Activated CD8-positive, alpha-beta memory T cell treated with anti-CD3 and anti-CD28 coated beads, Interleukin-2, amount 50 U/mL, for 24 hours (primary cell): Measurements from ENCODE around the gene HIP1R.
"Not testable (repeated sequence)": the region's sequence is repeated elsewhere in the genome, so short reads cannot be mapped to it uniquely, and the experiment has no call there.

Source experiments
- DNase-seq: peaks from one replicate; pipeline ENCODE4 v3.0.0-alpha.2; 2020; ENCODE audit errors: extremely low read depth

Gene HIP1R, protein sequence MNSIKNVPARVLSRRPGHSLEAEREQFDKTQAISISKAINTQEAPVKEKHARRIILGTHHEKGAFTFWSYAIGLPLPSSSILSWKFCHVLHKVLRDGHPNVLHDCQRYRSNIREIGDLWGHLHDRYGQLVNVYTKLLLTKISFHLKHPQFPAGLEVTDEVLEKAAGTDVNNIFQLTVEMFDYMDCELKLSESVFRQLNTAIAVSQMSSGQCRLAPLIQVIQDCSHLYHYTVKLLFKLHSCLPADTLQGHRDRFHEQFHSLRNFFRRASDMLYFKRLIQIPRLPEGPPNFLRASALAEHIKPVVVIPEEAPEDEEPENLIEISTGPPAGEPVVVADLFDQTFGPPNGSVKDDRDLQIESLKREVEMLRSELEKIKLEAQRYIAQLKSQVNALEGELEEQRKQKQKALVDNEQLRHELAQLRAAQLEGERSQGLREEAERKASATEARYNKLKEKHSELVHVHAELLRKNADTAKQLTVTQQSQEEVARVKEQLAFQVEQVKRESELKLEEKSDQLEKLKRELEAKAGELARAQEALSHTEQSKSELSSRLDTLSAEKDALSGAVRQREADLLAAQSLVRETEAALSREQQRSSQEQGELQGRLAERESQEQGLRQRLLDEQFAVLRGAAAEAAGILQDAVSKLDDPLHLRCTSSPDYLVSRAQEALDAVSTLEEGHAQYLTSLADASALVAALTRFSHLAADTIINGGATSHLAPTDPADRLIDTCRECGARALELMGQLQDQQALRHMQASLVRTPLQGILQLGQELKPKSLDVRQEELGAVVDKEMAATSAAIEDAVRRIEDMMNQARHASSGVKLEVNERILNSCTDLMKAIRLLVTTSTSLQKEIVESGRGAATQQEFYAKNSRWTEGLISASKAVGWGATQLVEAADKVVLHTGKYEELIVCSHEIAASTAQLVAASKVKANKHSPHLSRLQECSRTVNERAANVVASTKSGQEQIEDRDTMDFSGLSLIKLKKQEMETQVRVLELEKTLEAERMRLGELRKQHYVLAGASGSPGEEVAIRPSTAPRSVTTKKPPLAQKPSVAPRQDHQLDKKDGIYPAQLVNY

DNA sequence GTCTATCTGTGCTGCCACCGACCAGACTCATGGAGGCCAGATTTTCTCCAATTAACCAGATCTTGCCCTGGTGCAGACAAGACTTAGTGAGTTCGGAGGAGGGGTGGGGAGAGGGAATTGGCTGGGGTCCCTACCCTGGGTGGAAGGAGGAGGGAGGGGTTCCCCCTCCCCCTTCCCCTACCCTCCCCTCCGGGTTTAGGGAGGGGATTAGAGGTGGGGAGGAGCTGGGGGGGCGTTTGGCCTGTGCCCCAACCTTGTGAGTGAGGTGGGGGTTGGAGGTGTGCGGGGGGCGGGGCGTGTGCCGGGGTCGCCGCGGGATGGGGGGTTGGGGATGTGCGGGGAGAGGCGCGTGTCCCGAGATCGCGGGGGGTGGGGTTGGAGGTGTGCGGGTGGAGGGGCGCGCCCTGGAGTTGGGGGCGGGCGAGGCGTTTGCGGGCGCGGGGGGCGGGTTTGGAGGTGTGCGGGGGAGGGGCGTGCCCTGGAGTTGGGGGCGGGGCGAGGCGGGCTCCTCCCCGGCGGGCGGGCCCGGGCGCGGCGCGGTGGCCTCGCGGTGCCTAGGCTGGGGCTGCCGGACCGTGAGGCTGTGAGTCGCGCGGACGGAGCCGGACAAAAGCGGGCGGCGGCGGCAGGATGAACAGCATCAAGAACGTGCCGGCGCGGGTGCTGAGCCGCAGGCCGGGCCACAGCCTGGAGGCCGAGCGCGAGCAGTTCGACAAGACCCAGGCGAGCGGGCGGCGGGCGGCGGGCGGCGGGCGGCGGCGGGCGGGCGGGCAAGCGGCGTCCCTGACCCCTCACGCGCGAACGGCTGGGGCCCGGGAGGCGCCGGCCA is at the start of gene HIP1R:
Gene HIP1R, plus strand, starts transcription at position 537 of the 829 bp plus-strand sequence. Its CDS starts 94 bp downstream, at position 631.
- no peak for DNase-seq

GRCh38 chr12:122785503-122785902 is 49.8 kb upstream of the HIP1R start:
- DNase-seq: no peak

DNA sequence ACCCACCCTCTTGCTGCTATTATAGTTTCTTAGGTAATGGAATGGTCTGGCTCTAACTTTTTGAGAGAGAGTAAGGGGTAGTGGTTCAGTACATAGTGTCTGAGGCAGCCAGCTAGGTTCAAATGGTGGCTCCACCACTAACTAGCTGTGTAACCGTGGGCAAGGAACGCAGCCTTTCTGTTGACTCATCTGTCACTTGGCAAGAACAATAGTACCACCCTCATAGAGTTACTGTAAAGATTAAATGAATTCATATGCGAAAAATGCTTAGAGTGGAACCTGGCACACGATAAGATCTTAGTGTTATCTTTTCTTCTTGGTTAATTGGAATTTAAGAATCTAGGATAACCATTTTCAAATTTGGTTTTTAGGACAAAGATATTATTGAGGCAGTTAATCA is 46.9 kb upstream of the HIP1R start:
- no peak for DNase-seq

- DNase-seq: no peak
Measured at GRCh38 chr12:122789637-122790036, 45.6 kb upstream of the HIP1R start.

GRCh38 chr12:122790393-122791075 is 44.7 kb upstream of the HIP1R start:
- DNase-seq: no peak

DNA sequence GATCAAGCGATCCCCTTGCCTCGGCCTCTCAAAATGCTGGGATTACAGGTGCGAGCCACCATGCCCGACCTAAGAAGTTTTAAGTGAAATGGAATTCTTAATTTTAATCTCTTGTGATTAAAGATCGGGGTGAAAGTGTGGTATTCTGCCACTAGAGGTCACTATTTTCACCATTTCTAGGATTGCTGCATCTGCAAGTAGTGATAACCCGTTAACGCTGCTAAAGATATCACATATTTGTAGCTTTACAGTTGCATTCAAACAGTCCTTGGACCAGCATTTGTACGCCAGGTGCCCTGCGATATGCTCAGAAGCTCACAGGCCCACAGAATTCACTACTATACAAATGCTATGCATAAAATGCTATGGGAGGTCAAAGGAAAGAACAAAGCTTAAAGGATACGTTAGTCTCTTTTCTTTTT is 41.6 kb upstream of the HIP1R start:
- no peak for DNase-seq

GRCh38 chr12:122795807-122796206 is 39.5 kb upstream of the HIP1R start:
- DNase-seq: no peak

GRCh38 chr12:122799641-122800243 is 35.5 kb upstream of the HIP1R start:
- DNase-seq: no peak

- no peak for DNase-seq
Measured at GRCh38 chr12:122803937-122804336, 31.3 kb upstream of the HIP1R start.

GRCh38 chr12:122804957-122805356 is 30.3 kb upstream of the HIP1R start:
- not testable (repeated sequence) for DNase-seq

DNA sequence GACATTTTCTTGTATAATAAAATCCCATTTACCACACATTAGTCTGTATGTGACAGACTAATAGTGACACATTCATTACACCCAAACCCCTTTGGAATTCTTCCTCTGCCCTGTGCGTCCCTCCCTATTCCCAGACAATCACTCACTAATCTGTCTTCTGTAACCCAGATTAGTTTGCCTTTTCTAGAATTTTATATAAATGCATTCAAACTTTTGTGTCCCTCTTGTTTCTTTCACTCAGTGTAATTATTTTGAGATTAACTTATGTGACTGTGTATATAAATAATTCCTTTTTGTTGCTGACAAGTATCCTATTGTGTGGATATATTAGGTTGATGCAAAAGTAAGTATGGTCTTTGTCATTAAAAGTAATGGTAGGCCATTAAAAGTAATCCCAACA is 27.6 kb upstream of the HIP1R start:
- DNase-seq: no peak

- no peak for DNase-seq
Measured at GRCh38 chr12:122811777-122812176, 23.5 kb upstream of the HIP1R start.

DNA sequence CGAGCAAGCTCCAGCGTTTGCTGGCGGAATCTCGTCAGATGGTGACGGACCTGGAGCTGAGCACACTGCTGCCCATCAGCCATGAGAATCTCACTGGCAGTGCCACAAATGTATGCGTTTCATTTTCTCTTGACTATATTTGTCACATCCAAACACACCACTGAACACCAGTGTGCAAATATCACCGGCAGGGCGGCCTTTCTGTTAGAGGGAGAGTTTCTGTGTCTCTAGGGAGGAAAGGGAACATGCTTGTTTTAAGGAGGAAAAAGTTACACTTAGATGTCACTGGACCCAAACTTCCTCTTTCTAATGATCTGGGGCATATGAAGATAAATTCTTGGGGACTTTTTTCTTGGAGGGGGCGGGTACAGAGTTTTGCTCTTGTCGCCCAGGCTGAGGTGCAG is 21.9 kb upstream of the HIP1R start:
- DNase-seq: no peak

- DNase-seq: no peak
Measured at GRCh38 chr12:122819209-122819785, 16.0 kb upstream of the HIP1R start.

GRCh38 chr12:122820138-122820537 is 15.1 kb upstream of the HIP1R start:
- no peak for DNase-seq

DNA sequence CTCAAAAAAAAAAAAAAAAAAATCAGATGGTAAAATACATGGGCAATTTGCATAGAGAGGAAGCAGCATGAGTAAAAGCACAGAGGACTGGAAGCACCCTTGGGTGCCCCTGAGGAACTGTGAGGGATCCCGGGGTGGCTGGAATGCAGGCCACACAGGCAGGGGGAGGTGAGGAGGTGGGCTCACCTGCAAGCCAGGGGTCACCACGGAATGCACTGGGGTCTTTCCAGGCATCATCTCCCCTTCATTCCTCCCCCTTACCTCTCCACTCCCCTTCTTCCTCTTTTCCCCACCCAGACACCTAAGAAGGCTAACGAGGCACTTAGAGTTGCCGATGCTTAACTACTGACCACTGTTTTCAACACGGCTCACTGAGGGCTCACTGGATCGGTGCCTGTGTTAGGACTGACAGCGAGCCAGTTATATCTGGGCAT is 14.4 kb upstream of the HIP1R start:
- DNase-seq: no peak

GRCh38 chr12:122823429-122823828 is 11.8 kb upstream of the HIP1R start:
- no peak for DNase-seq

DNA sequence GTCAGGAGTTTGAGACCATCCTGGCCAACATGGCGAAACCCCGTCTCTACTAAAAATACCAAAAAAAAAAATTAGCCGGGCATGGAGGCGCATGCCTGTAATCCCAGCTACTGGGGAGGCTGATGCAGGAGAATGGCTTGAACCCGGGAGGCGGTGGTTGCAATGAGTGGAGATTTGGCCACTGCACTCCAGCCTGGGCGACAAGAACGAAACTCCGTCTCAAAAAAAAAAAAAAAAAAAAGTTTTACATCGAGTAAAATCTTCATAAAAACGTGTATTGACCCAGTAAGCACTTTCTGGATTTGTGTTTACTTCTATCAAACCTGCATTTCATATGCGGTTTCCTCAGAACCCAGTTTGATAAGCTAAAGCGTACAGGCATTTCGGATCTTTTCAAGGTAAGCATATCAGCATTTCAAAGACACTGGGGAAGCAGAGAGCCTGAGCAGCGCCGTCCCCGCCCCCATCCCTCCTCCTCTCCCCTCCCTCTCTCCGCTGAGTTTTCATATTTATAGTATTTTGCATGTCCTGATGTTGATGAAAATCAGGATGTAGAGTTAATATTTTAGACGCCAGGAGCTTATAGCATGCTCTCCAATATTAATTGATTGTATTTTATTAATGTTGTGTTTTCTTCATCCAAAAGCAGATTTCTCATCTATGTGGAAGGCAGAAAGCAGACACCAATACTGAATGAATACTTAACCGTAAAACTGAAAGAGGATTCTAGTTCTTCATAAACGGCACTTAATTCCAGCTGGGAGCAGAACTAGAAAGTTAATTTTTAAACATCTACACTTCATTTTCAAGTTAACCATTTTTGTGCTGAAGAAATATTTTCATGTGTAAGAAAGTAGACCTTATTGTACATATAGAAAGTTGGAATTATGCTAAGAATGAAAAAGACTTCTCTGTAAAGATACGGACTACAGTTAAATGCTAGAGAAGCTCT is 9.2 kb upstream of the HIP1R start:
- no peak for DNase-seq

DNA sequence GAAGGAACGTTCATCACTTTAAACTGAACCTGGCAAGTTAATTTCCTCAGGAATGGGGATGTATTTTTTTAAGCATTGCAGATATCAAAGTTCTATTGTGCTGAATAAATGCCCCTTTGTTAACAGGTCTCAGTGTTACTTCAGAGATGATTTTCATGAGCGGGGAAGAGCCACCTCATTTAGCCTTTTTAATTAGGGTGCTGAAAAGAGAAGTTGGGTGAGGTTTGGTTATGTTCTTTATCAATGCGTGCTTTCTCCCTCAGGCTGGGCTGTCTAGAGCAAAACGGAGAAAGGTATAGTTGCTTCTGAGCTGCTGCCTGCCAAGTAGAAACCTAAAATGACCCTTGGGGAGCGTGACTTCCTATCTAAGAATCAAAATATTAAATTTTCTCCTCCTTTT is 8.0 kb upstream of the HIP1R start:
- DNase-seq: no peak
